Keratinocyte (primary cell): ENCODE results near the gene DPF3. TPM values are rescaled to one million over a fixed set of nuclear protein-coding genes. Genes with fewer than 3 reads are reported as not detected.

ENCODE experiments used
- DNase-seq: peaks from one replicate; pipeline ENCODE4 v3.0.0-alpha.2; 2011; ENCODE audit warnings: low read depth, missing footprints, low spot score
- FAIRE-seq: peaks from 2 replicates; lab custom pipeline; 2011; peaks lifted over from hg19 to GRCh38; lab: Jason Lieb, UNC
- H2AFZ ChIP-seq: 2 replicates; pipeline ENCODE4 v1.6.0; 2012; ENCODE audit warnings: low read length, control low read depth, inconsistent platforms; ENCODE audit not compliant: control insufficient read depth
- H3K27ac ChIP-seq: 2 replicates; pipeline ENCODE4 v1.5.1; 2011; ENCODE audit warnings: low read length; ENCODE audit not compliant: control insufficient read depth, insufficient read depth
- H3K27me3 ChIP-seq: 3 replicates; pipeline ENCODE4 v1.6.0; 2011; ENCODE audit warnings: low read length; ENCODE audit not compliant: control insufficient read depth, insufficient read depth; ENCODE audit errors: extremely low read depth
- H3K36me3 ChIP-seq, 2 experiments: 2 replicates in 1 of 2; 3 replicates in 1 of 2; pipeline ENCODE4 v1.5.1; 2011; ENCODE audit warnings: low read length in 2 of 2, mild to moderate bottlenecking in 1 of 2; ENCODE audit not compliant: control insufficient read depth in 2 of 2, insufficient read depth in 2 of 2; ENCODE audit errors: extremely low read depth in 1 of 2
- H3K4me1 ChIP-seq: 3 replicates; pipeline ENCODE4 v1.5.1; 2011; ENCODE audit warnings: low read length; ENCODE audit not compliant: control insufficient read depth, insufficient read depth; ENCODE audit errors: extremely low read depth
- H3K4me2 ChIP-seq: 3 replicates; pipeline ENCODE4 v1.6.0; 2011; ENCODE audit warnings: low read depth, low read length; ENCODE audit not compliant: control insufficient read depth, insufficient read depth; ENCODE audit errors: extremely low read depth
- H3K4me3 ChIP-seq, 3 experiments: fragments of 200-600 bp in 1 of 3; sonication (generic) in 1 of 3; 2 replicates in 2 of 3; 3 replicates in 1 of 3; pipeline ENCODE4 v1.5.1; 2011 to 2016; ENCODE audit warnings: low read length in 3 of 3, mild to moderate bottlenecking in 3 of 3, control low read depth in 2 of 3, inconsistent platforms in 1 of 3, low read depth in 1 of 3, mixed read lengths in 1 of 3, mixed run types in 1 of 3, moderate library complexity in 1 of 3; ENCODE audit not compliant: control insufficient read depth in 2 of 3, insufficient read depth in 2 of 3; ENCODE audit errors: extremely low read depth in 1 of 3
- H3K79me2 ChIP-seq: 2 replicates; pipeline ENCODE4 v1.6.0; 2012; ENCODE audit warnings: low read length; ENCODE audit not compliant: control insufficient read depth, insufficient read depth
- H3K9ac ChIP-seq: 3 replicates; pipeline ENCODE4 v1.6.0; 2011; ENCODE audit warnings: low read length; ENCODE audit not compliant: control insufficient read depth, insufficient read depth; ENCODE audit errors: extremely low read depth
- H3K9me1 ChIP-seq: 3 replicates; pipeline ENCODE4 v1.6.0; 2011; ENCODE audit warnings: low read length; ENCODE audit not compliant: control insufficient read depth, insufficient read depth; ENCODE audit errors: extremely low read depth
- H3K9me3 ChIP-seq: 2 replicates; pipeline ENCODE4 v1.5.1; 2012; ENCODE audit warnings: low read depth, low read length; ENCODE audit not compliant: control insufficient read depth
- H4K20me1 ChIP-seq: 3 replicates; pipeline ENCODE4 v1.6.0; 2011; ENCODE audit warnings: low read length; ENCODE audit not compliant: control insufficient read depth, insufficient read depth; ENCODE audit errors: extremely low read depth
- EZH2 ChIP-seq: IDR thresholded peaks from one replicate; pipeline ENCODE4 v1.6.1; 2012; ENCODE audit warnings: inconsistent platforms, mild to moderate bottlenecking, low read length, moderate library complexity
- dilution Hi-C: fragments of 300-500 bp; cut with MboI; formaldehyde crosslinking; loops from one replicate; pipeline ENCODE4 v1.7.0; 2020; ENCODE audit warnings: low sequenced_read_pairs; ENCODE audit not compliant: extremely low pct_ligation_motif_present
- polyA plus RNA-seq, 5 experiments: library from polyadenylated mRNA; depleted of rRNA in 3 of 5; stranded (reverse) in 3 of 5; stranded (forward) in 1 of 5; unstranded in 1 of 5; fragments of >200 nt; gene quantifications; 1 replicate in 1 of 5; 2 replicates in 3 of 5; 3 replicates in 1 of 5; pipeline versions ENCODE4 v1.2.1 to v1.2.3, GENCODE V29; 2011 to 2012; ENCODE audit warnings: missing spikeins in 2 of 5, low read depth in 1 of 5, low replicate concordance in 1 of 5
- TF ChIP-seq, protein P1 (sequence below), 3 experiments: IDR thresholded peaks in 1 of 3; conservative IDR thresholded peaks in 1 of 3; optimal IDR thresholded peaks in 1 of 3; 2 replicates in 2 of 3; 3 replicates in 1 of 3; pipeline versions ENCODE3 to v1.5.1; 2011; ENCODE audit warnings: low read length in 3 of 3, mild to moderate bottlenecking in 3 of 3, moderate library complexity in 2 of 3, control low read depth in 1 of 3, inconsistent platforms in 1 of 3; ENCODE audit not compliant: insufficient read depth in 2 of 3; ENCODE audit errors: extremely low read depth in 1 of 3

The DPF3 gene
- polyA plus RNA-seq, 1 donor (not counting 4 experiments of a cell fraction or from before 2014, with no cell fraction given): 1.1 TPM

- H3K27ac ChIP-seq: no peak overlapping the region
- dilution Hi-C loops: no loop called here
- FAIRE-seq (no peak), DNase-seq (no peak)
- TF ChIP-seq EZH2: no peak
- TF ChIP-seq, protein P1, sequence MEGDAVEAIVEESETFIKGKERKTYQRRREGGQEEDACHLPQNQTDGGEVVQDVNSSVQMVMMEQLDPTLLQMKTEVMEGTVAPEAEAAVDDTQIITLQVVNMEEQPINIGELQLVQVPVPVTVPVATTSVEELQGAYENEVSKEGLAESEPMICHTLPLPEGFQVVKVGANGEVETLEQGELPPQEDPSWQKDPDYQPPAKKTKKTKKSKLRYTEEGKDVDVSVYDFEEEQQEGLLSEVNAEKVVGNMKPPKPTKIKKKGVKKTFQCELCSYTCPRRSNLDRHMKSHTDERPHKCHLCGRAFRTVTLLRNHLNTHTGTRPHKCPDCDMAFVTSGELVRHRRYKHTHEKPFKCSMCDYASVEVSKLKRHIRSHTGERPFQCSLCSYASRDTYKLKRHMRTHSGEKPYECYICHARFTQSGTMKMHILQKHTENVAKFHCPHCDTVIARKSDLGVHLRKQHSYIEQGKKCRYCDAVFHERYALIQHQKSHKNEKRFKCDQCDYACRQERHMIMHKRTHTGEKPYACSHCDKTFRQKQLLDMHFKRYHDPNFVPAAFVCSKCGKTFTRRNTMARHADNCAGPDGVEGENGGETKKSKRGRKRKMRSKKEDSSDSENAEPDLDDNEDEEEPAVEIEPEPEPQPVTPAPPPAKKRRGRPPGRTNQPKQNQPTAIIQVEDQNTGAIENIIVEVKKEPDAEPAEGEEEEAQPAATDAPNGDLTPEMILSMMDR (optimal IDR thresholded peaks at IDR 0.05 in 1 of 3, IDR thresholded peaks at IDR 0.05 in 1 of 3, conservative IDR thresholded peaks at IDR 0.05 in 1 of 3; ENCODE audit: extremely low read depth in 1 of 3, insufficient read depth in 2 of 3, low read length in 3 of 3): peak in 1 of 3 experiments; percentile 10
- H3K36me3 ChIP-seq: no peaks in the 10 kb centered on the region
- no peak overlapping the region for H2AFZ ChIP-seq
- H3K9me1 ChIP-seq: no peaks in the 10 kb centered on the region
- no peaks in the 10 kb centered on the region for H3K4me1 ChIP-seq
- no peaks in the 10 kb centered on the region for H3K9me3 ChIP-seq
- no peak overlapping the region for H3K4me2 ChIP-seq
- no peak overlapping the region for H3K4me3 ChIP-seq
- H3K79me2 ChIP-seq: no peaks in the 10 kb centered on the region
- H4K20me1 ChIP-seq: no peaks in the 10 kb centered on the region
- no peak overlapping the region for H3K9ac ChIP-seq
- peaks cover 12% of the 10 kb centered on the region for H3K27me3 ChIP-seq
These were observed 157.6 kb downstream of the DPF3 start for GRCh38 chr14:72736308-72736707.

DNA sequence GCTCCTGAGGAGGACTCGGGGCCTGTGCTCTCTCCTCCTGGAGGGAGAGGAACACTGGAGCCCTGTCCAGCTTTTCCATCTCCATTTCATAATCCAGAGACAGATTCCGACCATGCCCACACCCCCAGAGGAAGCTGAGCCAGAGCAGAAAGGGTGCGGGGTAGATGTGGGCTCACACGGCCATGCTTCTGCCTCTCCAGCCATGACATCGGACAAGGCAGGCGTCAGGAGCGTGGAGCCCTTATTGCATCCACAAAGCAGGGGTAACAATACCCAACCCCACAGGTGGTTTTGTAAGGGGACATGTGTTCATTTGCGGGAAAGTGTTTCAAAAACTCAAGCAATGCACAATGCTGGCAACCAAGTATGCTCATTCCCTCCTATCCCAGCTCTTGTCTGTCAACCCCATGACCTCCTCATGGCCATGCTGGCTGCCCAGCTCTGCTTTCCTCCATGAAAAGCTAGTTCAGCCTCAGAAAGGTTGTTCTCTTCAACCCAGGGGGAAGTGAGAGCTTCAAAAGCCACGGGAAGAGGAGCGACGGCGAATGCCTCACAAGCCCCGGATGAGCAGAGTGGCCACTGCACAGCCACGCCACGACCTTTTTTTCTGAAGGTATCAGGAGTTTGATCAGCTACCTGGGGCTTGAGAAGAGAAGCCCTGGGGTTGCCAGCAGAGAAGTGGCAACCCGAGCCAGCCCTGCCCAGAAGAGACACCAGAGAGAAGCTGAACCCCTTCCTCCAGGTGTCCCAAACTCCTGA lies 161.7 kb downstream of the DPF3 start:
- H3K36me3 ChIP-seq: no peaks in the 10 kb centered on the region
- H3K9me3 ChIP-seq: no peaks in the 10 kb centered on the region
- no peak for FAIRE-seq
- no peaks in the 10 kb centered on the region for H3K9me1 ChIP-seq
- DNase-seq: no peak
- no peak overlapping the region for H3K4me2 ChIP-seq
- peaks cover 12% of the 10 kb centered on the region for H3K27me3 ChIP-seq
- H4K20me1 ChIP-seq: no peaks in the 10 kb centered on the region
- dilution Hi-C loops: no loop called here
- no peak overlapping the region for H2AFZ ChIP-seq
- no peak for TF ChIP-seq EZH2
- TF ChIP-seq, protein P1 (optimal IDR thresholded peaks at IDR 0.05 in 1 of 3, IDR thresholded peaks at IDR 0.05 in 1 of 3, conservative IDR thresholded peaks at IDR 0.05 in 1 of 3; ENCODE audit: extremely low read depth in 1 of 3, insufficient read depth in 2 of 3, low read length in 3 of 3): no peak
- H3K27ac ChIP-seq: no peak overlapping the region
- H3K4me1 ChIP-seq: no peaks in the 10 kb centered on the region
- no peaks in the 10 kb centered on the region for H3K79me2 ChIP-seq
- no peak overlapping the region for H3K9ac ChIP-seq
- no peak overlapping the region for H3K4me3 ChIP-seq
